ENCODE results near the gene NFAM1.

Gene NFAM1

GRCh38 chr22:42432020-42432596 is at the start of gene NFAM1:
Gene NFAM1, minus strand, starts transcription at chr22:42432403. Its CDS starts 46 bp downstream, at chr22:42432357.
- DNase-seq = peak; percentile 63

- no peak for DNase-seq
Measured at GRCh38 chr22:42475122-42475521, 42.9 kb upstream of the NFAM1 start.

DNA sequence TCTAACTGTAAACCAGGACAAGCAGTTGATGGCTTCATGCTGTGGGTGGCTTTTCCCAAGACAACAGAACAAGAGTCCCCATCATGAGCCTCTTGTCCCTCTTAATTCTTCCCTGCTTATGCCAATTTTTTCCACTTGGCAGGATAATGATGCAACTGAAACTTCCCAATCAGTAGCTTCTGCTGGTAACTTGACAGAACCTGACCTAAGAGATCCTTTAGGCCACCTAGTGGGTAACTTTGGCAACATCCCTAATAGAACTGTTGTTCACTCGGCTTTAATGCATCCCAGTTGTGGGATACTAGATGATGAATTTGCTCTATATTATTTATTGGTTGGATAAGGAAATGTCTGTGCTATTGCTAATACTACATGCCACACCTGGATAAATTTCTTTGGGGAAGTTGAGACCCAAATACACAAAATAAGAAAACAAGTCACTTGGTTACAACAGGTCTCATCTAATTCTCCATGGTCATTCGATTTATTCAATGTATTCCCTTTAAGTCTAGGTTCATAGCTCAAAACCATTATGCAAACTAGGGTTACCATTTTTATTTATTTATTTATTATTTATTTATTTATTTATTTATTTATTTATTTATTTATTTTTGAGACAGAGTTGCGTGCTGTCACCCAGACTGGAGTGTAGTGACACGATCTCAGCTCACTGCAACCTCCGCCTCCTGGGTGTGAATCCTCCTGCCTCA is 41.4 kb upstream of the NFAM1 start:
- DNase-seq = peak; percentile 80

DNA sequence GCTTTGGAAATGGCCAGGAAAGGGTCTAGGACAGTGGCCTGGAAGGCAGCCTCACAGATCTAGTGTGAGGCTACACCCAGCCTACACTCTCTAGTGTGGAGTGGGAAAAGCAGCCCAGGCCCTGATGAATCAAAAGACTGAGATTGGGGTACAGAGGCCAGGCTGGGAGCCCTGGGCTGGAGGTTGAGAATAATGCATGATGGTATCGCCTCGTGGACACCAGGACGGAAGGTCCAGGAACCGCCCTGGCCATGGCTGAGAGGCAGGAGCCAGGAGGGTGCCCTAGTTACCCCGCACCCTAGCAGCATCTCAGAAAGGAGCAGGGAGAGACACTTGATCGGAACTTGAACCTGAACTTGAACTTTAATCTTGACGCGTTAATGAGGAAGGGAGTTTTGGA is 40.5 kb upstream of the NFAM1 start:
- DNase-seq = no peak

- DNase-seq = no peak
Measured at GRCh38 chr22:42471441-42471840, 39.2 kb upstream of the NFAM1 start.

GRCh38 chr22:42470366-42471082 is 38.3 kb upstream of the NFAM1 start:
- DNase-seq = no peak

GRCh38 chr22:42468841-42469240 is 36.6 kb upstream of the NFAM1 start:
- DNase-seq = no peak

DNA sequence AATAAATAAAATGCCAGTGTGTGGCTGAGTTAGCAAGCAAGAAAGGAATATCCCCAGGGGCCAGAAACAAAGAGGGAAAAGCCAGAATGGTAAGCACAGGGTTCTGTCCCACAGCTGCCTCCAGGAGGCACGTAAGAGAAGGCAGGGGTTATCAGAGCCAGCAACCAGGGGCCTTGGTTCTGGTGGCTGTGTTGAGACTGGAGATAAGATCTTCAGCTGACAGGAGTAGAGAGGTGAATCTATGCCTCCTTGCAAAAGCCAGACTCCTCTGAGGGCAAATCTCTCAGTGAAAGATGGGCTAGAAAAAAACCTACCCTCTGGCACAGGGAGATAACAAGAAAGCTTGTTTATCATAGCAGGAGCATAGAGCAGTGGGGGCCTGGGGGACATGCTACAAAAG is 29.8 kb upstream of the NFAM1 start:
- DNase-seq = peak; percentile 86

GRCh38 chr22:42461511-42461910 is 29.3 kb upstream of the NFAM1 start:
- no peak for DNase-seq

DNA sequence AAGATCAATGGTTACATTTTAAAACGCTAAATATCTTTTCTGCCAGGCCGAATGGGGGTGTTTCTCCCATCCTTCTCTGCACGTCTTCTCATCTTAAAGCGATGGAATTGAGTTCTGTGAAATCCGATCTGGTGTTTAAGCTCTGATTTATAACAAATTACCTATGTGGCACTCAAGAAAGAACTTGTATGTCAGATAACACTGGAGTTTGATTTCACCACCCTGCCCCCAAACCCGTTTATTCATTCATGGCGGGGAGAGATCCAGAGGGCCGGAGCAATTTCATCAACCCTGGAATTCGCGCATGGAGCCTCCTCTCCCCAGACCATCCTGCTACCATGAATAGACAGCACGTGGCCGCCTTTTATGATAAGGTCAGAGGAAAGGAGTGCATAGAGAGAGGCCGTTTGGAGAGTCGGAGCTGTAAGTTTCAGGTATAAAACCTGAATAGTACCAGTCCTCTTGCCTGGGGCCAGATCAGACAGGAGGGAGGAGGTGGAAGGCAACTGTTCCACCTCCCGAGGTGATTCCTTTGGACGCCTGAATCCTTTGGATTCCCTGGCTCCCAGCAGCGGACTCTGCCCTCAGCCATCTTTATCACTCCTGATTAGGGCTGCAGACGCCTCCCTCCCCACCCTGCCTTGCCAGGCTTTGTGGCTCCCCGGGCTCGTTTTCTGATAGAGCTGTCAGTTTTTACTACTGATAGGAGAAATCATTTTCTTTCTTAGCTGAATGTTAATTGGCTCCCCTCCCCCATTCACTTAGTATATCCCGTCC is 27.3 kb upstream of the NFAM1 start:
- DNase-seq = peak; percentile 58

DNA sequence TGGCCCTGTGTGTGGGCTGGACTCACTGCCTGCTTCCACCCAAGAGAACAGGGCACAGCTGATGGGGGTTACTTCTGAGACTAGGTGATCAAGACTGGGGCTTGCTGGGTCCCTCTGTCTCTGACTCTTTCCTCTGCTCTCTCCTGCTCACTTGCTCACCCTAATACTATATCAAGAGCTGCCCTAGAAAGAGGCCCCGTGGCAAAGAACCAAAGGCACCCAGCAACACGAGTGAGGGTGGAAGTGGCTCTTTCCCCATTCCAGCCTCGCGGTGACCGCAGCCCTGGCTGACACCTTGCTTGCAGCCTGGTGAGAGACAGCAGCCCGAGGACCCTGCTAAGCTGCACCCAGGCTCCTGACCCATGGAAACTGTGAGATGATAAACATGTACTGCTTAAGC is 20.7 kb upstream of the NFAM1 start:
- no peak for DNase-seq

DNA sequence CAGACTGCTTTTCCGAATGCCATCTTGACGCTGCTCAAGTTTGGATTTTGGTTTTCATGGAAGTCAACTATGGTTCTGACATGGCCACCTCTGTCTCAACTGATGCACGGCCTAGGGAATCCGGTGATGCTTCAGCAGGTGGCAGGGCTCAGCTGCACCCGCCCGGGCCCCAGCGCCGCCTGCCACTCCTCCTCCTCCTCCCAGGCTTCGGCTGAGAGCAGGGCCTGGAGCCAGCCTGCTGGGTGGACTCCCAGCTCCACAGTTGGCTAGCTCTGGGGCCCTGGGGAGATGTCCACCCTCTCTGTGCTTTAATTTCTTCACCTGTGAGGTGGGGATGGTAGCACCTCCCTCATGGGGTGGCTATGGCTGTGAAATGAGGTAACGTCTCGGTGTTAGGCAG is 20.3 kb upstream of the NFAM1 start:
- DNase-seq = no peak

GRCh38 chr22:42451499-42452145 is 19.4 kb upstream of the NFAM1 start:
- no peak for DNase-seq

- DNase-seq = no peak
Measured at GRCh38 chr22:42450862-42451261, 18.7 kb upstream of the NFAM1 start.

- DNase-seq = no peak
Measured at GRCh38 chr22:42446151-42446550, 13.9 kb upstream of the NFAM1 start.

- DNase-seq = peak; percentile 92
Measured at GRCh38 chr22:42444077-42444904, 12.1 kb upstream of the NFAM1 start.

DNA sequence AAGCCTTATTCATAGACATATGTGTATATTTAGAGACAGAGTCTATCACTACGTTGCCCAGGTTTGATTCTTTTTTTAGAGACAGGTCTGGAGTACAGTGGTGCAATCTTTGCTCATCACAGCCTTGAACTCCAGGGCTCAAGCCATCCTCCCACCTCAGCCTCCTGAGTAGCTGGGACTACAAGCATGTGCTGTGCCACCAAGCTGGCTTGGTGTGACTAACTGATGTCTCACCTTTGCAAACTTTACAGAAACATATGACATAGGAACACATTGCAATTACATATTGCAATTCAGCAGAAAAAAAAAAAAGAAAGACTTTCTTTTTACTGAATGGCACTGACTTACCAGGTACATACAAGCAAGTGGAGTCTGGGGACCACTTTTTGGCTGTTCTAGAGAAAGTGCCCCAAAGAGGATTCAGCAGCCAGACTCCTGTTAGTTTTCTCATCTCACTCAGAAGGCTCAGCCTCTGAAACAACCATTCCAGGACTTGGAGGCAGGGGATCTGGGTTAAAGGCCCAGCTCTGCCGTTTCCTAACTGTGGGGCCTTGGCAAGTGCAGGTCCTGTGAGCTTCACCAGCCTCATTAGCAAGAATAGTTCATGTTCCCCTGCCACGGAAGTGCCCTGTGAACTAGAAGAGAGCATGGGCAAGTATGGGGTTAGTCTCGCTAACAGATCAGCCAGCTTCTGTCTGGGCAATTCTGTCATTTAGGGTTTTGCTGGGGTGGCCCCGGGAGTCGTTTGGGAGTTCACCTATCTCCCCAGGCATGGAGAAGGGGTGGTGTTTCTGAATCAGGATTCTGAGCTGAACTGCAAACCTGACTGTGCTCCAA is 11.3 kb upstream of the NFAM1 start:
- DNase-seq = peak; percentile 22

GRCh38 chr22:42442748-42443147 is 10.5 kb upstream of the NFAM1 start:
- DNase-seq = no peak

GRCh38 chr22:42440728-42441127 is 8.5 kb upstream of the NFAM1 start:
- DNase-seq = no peak

DNA sequence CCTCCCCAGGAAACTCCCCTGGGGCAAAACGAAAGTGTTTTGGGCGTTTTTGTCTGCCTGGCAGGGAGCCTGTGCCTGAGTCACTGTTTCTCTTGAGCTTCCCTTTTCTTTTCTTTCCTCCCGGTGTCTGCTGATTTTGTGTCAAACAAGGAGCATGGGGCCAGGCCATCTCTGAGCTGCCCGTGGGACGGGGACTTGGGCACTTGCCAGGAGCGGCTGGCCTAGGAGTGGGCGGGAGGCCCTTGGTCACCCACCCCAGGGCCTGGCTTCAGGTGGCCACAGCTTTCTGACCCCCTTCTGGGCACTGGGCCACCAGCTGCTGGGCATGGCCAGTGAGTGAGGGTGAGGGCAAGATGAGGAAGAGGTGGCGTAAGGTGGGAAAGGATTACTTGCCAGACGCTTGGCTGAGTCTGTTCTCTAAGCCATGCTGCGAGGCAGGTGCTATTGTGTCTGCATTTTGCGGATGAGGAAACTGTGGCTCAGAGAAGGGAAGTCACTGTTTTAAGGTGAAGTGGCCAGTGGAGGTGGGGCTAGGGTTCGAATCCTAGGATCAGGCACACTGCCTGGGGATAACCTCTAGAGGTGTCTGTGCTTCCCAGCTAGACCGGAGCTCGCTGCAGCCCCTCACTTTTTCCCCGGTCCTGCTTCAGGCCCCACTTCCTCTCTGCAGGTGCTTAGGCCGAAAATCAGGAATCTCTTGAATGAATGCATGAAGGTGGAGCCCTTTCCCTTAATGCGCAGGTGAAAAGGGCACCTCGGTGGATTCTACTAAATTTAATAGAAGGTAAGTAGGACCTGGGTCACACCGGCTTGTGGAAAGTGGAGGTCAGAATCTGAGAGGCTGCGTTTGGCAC is 7.8 kb upstream of the NFAM1 start:
- DNase-seq = peak; percentile 48
